ENCODE results near the gene KRTCAP3. TPM values are rescaled to one million over a fixed set of nuclear protein-coding genes. Genes with fewer than 3 reads are reported as not detected.

Gene KRTCAP3
- total RNA-seq, 2 experiments from 2014 or later, result 7.1 to 8.3 TPM

Other genes starting within 250 kb of the KRTCAP3 start
- gene ATRAID, start 230.3 kb upstream of the KRTCAP3 start, total RNA-seq, result 10 to 100 TPM; 72.5 to 81.8 TPM
- gene SLC5A6, start 230.1 kb upstream of the KRTCAP3 start, total RNA-seq, result 10 to 100 TPM; 34.2 to 39.2 TPM
- 10 to 100 TPM; 63.7 to 66.1 TPM for gene CAD, start 225.0 kb upstream of the KRTCAP3 start, total RNA-seq
- gene SLC30A3, start 179.3 kb upstream of the KRTCAP3 start, total RNA-seq, result under 1 TPM; 0.23 to 0.45 TPM
- not detected for gene DNAJC5G, start 166.9 kb upstream of the KRTCAP3 start, total RNA-seq
- not detected for gene TRIM54, start 160.0 kb upstream of the KRTCAP3 start, total RNA-seq
- gene UCN, start 133.9 kb upstream of the KRTCAP3 start, total RNA-seq, result 1 to 10 TPM; 2.3 to 2.8 TPM
- gene MPV17, start 119.3 kb upstream of the KRTCAP3 start, total RNA-seq, result 10 to 100 TPM; 80.8 to 83.6 TPM
- 10 to 100 TPM; 54.3 to 59.0 TPM for gene GTF3C2, start 85.6 kb upstream of the KRTCAP3 start, total RNA-seq
- 10 to 100 TPM; 40.9 to 42.2 TPM for gene EIF2B4, start 72.0 kb upstream of the KRTCAP3 start, total RNA-seq
- 100 to 1,000 TPM; 109 to 120 TPM for gene SNX17, start 71.8 kb upstream of the KRTCAP3 start, total RNA-seq
- gene ZNF513, start 61.6 kb upstream of the KRTCAP3 start, total RNA-seq, result 10 to 100 TPM; 14.3 to 15.4 TPM
- gene PPM1G, start 32.8 kb upstream of the KRTCAP3 start, total RNA-seq, result 100 to 1,000 TPM; 109 TPM
- gene NRBP1, start 13.8 kb upstream of the KRTCAP3 start, total RNA-seq, result 10 to 100 TPM; 77.1 to 82.3 TPM
- 1 to 10 TPM; 9.3 to 9.8 TPM for gene IFT172, start 47.4 kb downstream of the KRTCAP3 start, total RNA-seq
- not detected for gene FNDC4, start 52.8 kb downstream of the KRTCAP3 start, total RNA-seq
- not detected for gene GCKR, start 54.5 kb downstream of the KRTCAP3 start, total RNA-seq
- 10 to 100 TPM; 42.3 to 51.5 TPM for gene ZNF512, start 140.7 kb downstream of the KRTCAP3 start, total RNA-seq
- 1 to 10 TPM in 1 of 2 experiments, under 1 TPM in 1; 1.00 to 1.2 TPM for gene CCDC121, start 186.6 kb downstream of the KRTCAP3 start, total RNA-seq
- 10 to 100 TPM; 36.3 to 44.1 TPM for gene GPN1, start 186.7 kb downstream of the KRTCAP3 start, total RNA-seq
- gene SUPT7L, start 221.2 kb downstream of the KRTCAP3 start, total RNA-seq, result 10 to 100 TPM; 34.5 to 36.2 TPM
- 10 to 100 TPM; 22.7 to 23.5 TPM for gene SLC4A1AP, start 221.5 kb downstream of the KRTCAP3 start, total RNA-seq

Measured in activated CD4-positive, alpha-beta T cell treated with anti-CD3 and anti-CD28 coated beads, Interleukin-2, amount 10 ng/mL, durations not matched to agents 7 days and 5 days (primary cell).